ENCODE measurements around the gene PRRT1B.

The PRRT1B gene

GRCh38 chr9:131594906-131595665 is 49.8 kb downstream of the PRRT1B start:
- Histone ChIP-seq H3K36me3 (ENCODE audit: insufficient read depth, insufficient read length, low read length) (peaks cover 87% of the 10 kb centered on the region), H3K9ac (ENCODE audit: insufficient read length, low read depth) (no peak overlapping the region), H3K27me3 (ENCODE audit: insufficient read depth, insufficient read length) (no peaks in the 10 kb centered on the region), H3K9me3 (ENCODE audit: insufficient read depth, low read length) (no peaks in the 10 kb centered on the region), H3K4me1 (ENCODE audit: insufficient read depth, insufficient read length) (no peaks in the 10 kb centered on the region), H3K4me3 (ENCODE audit: insufficient read length, low read depth) (no peak overlapping the region)
- TF ChIP-seq SUZ12 (IDR thresholded peaks at IDR 0.05; ENCODE audit: extremely low read depth, insufficient read depth, insufficient read length) (no peak), ZNF274 (IDR thresholded peaks at IDR 0.05; ENCODE audit: low read depth, low read length) (no peak), YY1 (IDR thresholded peaks at IDR 0.05; ENCODE audit: insufficient read depth, insufficient read length) (no peak)
- no peak for DNase-seq (ENCODE audit: low read depth, low spot score)

GRCh38 chr9:131595696-131596429 is 50.5 kb downstream of the PRRT1B start:
- H3K9me3 ChIP-seq (ENCODE audit: insufficient read depth, low read length), result no peaks in the 10 kb centered on the region
- no peak overlapping the region for H3K4me3 ChIP-seq (ENCODE audit: insufficient read length, low read depth)
- no peak for TF ChIP-seq ZNF274 (IDR thresholded peaks at IDR 0.05; ENCODE audit: low read depth, low read length)
- TF ChIP-seq SUZ12 (IDR thresholded peaks at IDR 0.05; ENCODE audit: extremely low read depth, insufficient read depth, insufficient read length), result no peak
- no peak for TF ChIP-seq YY1 (IDR thresholded peaks at IDR 0.05; ENCODE audit: insufficient read depth, insufficient read length)
- H3K4me1 ChIP-seq (ENCODE audit: insufficient read depth, insufficient read length), result no peaks in the 10 kb centered on the region
- H3K27me3 ChIP-seq (ENCODE audit: insufficient read depth, insufficient read length), result no peaks in the 10 kb centered on the region
- no peak overlapping the region for H3K9ac ChIP-seq (ENCODE audit: insufficient read length, low read depth)
- H3K36me3 ChIP-seq (ENCODE audit: insufficient read depth, insufficient read length, low read length), result peaks cover 84% of the 10 kb centered on the region
- DNase-seq (ENCODE audit: low read depth, low spot score), result no peak

GRCh38 chr9:131596430-131596743 is 51.1 kb downstream of the PRRT1B start:
- H3K4me3 ChIP-seq (ENCODE audit: insufficient read length, low read depth), result no peak overlapping the region
- H3K36me3 ChIP-seq (ENCODE audit: insufficient read depth, insufficient read length, low read length), result peaks cover 84% of the 10 kb centered on the region
- H3K9ac ChIP-seq (ENCODE audit: insufficient read length, low read depth), result no peak overlapping the region
- no peak for TF ChIP-seq YY1 (IDR thresholded peaks at IDR 0.05; ENCODE audit: insufficient read depth, insufficient read length)
- TF ChIP-seq ZNF274 (IDR thresholded peaks at IDR 0.05; ENCODE audit: low read depth, low read length), result no peak
- no peak for TF ChIP-seq SUZ12 (IDR thresholded peaks at IDR 0.05; ENCODE audit: extremely low read depth, insufficient read depth, insufficient read length)
- no peaks in the 10 kb centered on the region for H3K27me3 ChIP-seq (ENCODE audit: insufficient read depth, insufficient read length)
- H3K9me3 ChIP-seq (ENCODE audit: insufficient read depth, low read length), result no peaks in the 10 kb centered on the region
- H3K4me1 ChIP-seq (ENCODE audit: insufficient read depth, insufficient read length), result no peaks in the 10 kb centered on the region
- DNase-seq (ENCODE audit: low read depth, low spot score), result no peak

GRCh38 chr9:131597246-131597645 is 51.9 kb downstream of the PRRT1B start:
- H3K36me3 ChIP-seq (ENCODE audit: insufficient read depth, insufficient read length, low read length), result peaks cover 86% of the 10 kb centered on the region

GRCh38 chr9:131598121-131598520 is 52.8 kb downstream of the PRRT1B start:
- Histone ChIP-seq H3K9me3 (ENCODE audit: insufficient read depth, low read length) (no peaks in the 10 kb centered on the region), H3K9ac (ENCODE audit: insufficient read length, low read depth) (no peak overlapping the region)
- DNase-seq (ENCODE audit: low read depth, low spot score), result no peak

More at GRCh38 chr9:131597246-131597645, 51.9 kb downstream of the PRRT1B start:
- no peak for TF ChIP-seq YY1 (IDR thresholded peaks at IDR 0.05; ENCODE audit: insufficient read depth, insufficient read length)
- no peak for TF ChIP-seq ZNF274 (IDR thresholded peaks at IDR 0.05; ENCODE audit: low read depth, low read length)
- TF ChIP-seq SUZ12 (IDR thresholded peaks at IDR 0.05; ENCODE audit: extremely low read depth, insufficient read depth, insufficient read length), result no peak
- Histone ChIP-seq H3K9me3 (ENCODE audit: insufficient read depth, low read length) (no peaks in the 10 kb centered on the region), H3K27me3 (ENCODE audit: insufficient read depth, insufficient read length) (no peaks in the 10 kb centered on the region), H3K4me1 (ENCODE audit: insufficient read depth, insufficient read length) (no peaks in the 10 kb centered on the region), H3K9ac (ENCODE audit: insufficient read length, low read depth) (peak overlapping the region; percentile 61), H3K4me3 (ENCODE audit: insufficient read length, low read depth) (no peak overlapping the region)
- DNase-seq (ENCODE audit: low read depth, low spot score), result no peak

GRCh38 chr9:131601683-131602181 is 56.4 kb downstream of the PRRT1B start:
- TF ChIP-seq YY1 (IDR thresholded peaks at IDR 0.05; ENCODE audit: insufficient read depth, insufficient read length) (no peak), SUZ12 (IDR thresholded peaks at IDR 0.05; ENCODE audit: extremely low read depth, insufficient read depth, insufficient read length) (no peak), ZNF274 (IDR thresholded peaks at IDR 0.05; ENCODE audit: low read depth, low read length) (no peak)
- no peak overlapping the region for H3K4me3 ChIP-seq (ENCODE audit: insufficient read length, low read depth)
- peaks cover 5% of the 10 kb centered on the region for H3K4me1 ChIP-seq (ENCODE audit: insufficient read depth, insufficient read length)
- DNase-seq (ENCODE audit: low read depth, low spot score), result no peak
- no peaks in the 10 kb centered on the region for H3K27me3 ChIP-seq (ENCODE audit: insufficient read depth, insufficient read length)
- H3K36me3 ChIP-seq (ENCODE audit: insufficient read depth, insufficient read length, low read length), result peaks cover 81% of the 10 kb centered on the region
- H3K9ac ChIP-seq (ENCODE audit: insufficient read length, low read depth), result no peak overlapping the region
- no peaks in the 10 kb centered on the region for H3K9me3 ChIP-seq (ENCODE audit: insufficient read depth, low read length)

More at GRCh38 chr9:131598121-131598520, 52.8 kb downstream of the PRRT1B start:
- Histone ChIP-seq H3K4me1 (ENCODE audit: insufficient read depth, insufficient read length) (no peaks in the 10 kb centered on the region), H3K27me3 (ENCODE audit: insufficient read depth, insufficient read length) (no peaks in the 10 kb centered on the region), H3K36me3 (ENCODE audit: insufficient read depth, insufficient read length, low read length) (peaks cover 88% of the 10 kb centered on the region), H3K4me3 (ENCODE audit: insufficient read length, low read depth) (no peak overlapping the region)
- no peak for TF ChIP-seq YY1 (IDR thresholded peaks at IDR 0.05; ENCODE audit: insufficient read depth, insufficient read length)

- no peak overlapping the region for H3K9ac ChIP-seq (ENCODE audit: insufficient read length, low read depth)
- DNase-seq (ENCODE audit: low read depth, low spot score), result no peak
- H3K4me1 ChIP-seq (ENCODE audit: insufficient read depth, insufficient read length), result peaks cover 17% of the 10 kb centered on the region
- TF ChIP-seq SUZ12 (IDR thresholded peaks at IDR 0.05; ENCODE audit: extremely low read depth, insufficient read depth, insufficient read length), result no peak
- no peak for TF ChIP-seq ZNF274 (IDR thresholded peaks at IDR 0.05; ENCODE audit: low read depth, low read length)
- TF ChIP-seq YY1 (IDR thresholded peaks at IDR 0.05; ENCODE audit: insufficient read depth, insufficient read length), result no peak
- H3K27me3 ChIP-seq (ENCODE audit: insufficient read depth, insufficient read length), result no peaks in the 10 kb centered on the region
- H3K4me3 ChIP-seq (ENCODE audit: insufficient read length, low read depth), result no peak overlapping the region
- H3K36me3 ChIP-seq (ENCODE audit: insufficient read depth, insufficient read length, low read length), result peaks cover 76% of the 10 kb centered on the region
- H3K9me3 ChIP-seq (ENCODE audit: insufficient read depth, low read length), result no peaks in the 10 kb centered on the region
Measured at GRCh38 chr9:131603199-131603598, 57.9 kb downstream of the PRRT1B start.
